GM19324 (cell line): ENCODE data around the gene SHISAL1.
"Not testable (repeated sequence)": the region's sequence is repeated elsewhere in the genome, so short reads cannot be mapped to it uniquely, and the experiment has no call there.

Experiments
- ATAC-seq: cut with Tn5 transposase; IDR thresholded peaks from one replicate; pipeline ENCODE4 v1.9.1; 2021; ENCODE audit warnings: mild to moderate bottlenecking, moderate library complexity; ENCODE audit not compliant: unreplicated experiment, low FRiP score

The SHISAL1 gene

GRCh38 chr22:44329179-44329796, 16.5 kb upstream of the SHISAL1 start:
- peak; percentile 61 for ATAC-seq

GRCh38 chr22:44328762-44329161, 16.0 kb upstream of the SHISAL1 start:
- no peak for ATAC-seq

DNA sequence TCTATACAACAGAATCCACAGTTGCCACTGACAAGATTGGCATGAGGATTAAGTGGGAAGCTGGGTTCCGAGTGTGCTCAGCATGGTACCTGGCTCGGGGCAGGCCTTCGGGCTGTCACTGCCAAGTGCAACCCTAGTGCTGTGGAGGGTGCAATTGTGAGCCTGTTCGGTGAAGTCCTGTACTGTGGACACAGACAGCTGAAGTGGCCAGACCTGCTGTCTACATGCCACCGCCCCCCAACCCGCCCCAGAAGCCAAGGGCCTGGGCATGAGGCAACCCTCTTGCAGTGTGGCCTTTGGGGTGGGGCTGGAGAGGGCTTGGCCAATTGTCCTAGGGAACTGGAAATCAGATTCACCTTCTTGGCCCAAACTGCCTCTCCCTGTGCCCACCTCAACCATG, 15.6 kb upstream of the SHISAL1 start:
- no peak for ATAC-seq

DNA sequence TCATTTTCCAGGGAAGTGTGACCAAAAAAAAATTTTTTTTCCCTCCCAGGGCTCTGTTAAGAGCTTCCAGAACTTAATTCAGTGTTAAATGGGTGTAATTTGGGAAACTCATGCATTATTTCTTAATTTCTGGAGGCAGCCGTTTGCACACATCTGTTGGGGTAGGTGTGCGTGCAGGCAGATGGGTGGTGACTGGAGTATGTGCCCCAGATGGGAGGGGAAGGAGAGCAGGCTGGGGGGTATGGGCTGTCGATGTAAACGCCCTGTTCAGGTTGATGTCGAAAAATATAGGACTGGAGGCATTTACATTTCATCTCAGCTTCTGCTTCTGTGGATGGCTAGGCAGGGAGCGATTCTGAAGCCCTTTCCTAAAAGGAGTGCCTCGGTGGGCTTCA, 13.7 kb upstream of the SHISAL1 start:
- ATAC-seq = no peak

GRCh38 chr22:44325718-44326490, 13.2 kb upstream of the SHISAL1 start:
- ATAC-seq = no peak

DNA sequence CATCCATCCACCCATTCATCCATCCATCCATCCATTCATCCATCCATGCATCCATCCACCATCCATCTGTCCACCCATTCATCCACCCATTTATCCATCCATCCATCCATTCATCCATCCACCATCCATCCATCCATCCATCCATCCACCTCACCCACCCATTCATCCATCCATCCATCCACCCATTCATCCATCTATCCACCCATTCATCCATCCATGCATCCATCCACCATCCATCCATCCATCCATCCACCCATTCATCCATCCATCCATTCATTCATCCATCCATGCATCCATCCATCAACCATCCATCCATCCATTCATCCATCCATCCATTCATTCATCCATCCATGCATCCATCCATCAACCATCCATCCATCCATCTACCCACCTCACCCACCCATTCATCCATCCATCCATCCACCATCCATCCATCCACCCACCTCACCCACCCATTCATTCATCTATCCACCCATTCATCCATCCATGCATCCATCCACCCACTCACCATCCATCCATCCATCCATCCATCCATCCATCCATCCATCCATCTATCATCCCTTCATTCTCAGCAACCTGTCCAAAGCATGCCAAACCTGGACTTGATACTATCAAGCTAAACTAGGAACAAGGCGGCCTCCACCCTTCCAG, 10.5 kb upstream of the SHISAL1 start:
- ATAC-seq = not testable (repeated sequence)

DNA sequence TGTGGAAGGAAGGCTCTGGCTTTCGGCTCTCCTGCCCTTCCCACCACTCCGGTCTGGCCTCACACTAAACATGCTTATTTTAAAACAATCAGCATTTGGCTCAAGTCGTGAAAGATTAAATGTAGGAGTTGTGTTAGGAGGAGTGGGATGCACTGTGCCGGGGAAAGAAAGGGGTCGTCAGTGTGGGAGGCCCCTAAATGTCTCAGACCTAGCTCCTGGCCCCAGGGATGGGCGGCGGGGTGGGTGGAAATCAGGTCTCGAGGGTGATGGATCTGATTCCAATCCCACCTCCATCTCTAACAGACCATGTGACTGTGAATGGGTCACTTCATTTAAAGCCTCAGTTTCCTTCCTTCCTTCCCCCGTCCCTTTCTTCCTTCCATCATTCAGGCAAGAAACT, 6.9 kb upstream of the SHISAL1 start:
- no peak for ATAC-seq

DNA sequence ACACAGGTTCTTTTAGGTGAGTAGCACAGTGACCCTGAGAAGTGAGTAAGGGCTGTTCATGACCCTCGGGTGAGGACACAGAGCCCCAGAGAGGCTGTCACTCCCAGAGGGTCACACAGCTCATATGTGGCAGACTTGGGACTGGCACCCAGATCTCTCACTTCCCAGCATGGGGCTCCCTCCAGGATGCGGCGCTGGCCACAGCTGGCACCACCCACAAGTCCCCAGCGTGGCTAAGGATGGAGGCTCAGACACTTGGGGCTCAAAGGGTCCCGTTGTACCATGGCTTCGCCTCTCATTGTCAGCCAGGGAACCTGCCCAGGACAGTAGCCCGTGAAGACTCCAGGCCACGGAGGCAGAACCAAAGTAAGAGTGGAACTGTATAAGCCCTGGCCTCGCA, 6.0 kb upstream of the SHISAL1 start:
- no peak for ATAC-seq

GRCh38 chr22:44317886-44318637, 5.3 kb upstream of the SHISAL1 start:
- no peak for ATAC-seq

- no peak for ATAC-seq
Observed at GRCh38 chr22:44317123-44317444, 4.3 kb upstream of the SHISAL1 start.

GRCh38 chr22:44316393-44317122, 3.8 kb upstream of the SHISAL1 start:
- ATAC-seq = no peak

DNA sequence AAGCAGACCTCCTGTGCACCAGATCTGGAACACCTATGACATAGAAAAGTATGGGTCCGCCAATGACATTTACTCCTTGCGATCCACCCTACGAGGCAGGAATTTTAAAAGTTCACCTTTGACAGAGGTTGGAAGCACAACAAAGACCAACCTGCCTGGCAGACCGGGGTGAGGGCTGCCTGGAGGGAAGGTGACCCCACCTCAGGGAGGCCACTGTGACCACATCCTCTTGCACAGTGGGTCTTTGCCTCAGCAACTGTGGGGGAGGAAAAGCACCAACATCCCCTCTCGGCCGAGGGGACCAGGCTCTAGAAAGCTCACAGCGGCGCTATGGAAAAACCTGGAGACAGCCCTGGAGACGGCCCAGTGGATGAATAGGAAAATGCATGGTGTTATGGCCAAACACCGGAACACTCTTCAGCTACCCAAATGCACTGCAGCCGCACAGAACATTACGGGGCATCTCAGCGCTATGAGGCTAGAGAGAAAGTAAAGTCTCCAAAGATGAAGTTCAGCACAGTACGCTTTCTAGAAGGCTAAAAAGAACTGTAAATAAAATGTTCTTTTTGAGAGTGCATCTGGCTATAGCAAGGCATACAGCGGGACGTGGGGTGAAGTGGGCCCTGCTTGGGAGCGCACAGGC, 1.8 kb upstream of the SHISAL1 start:
- no peak for ATAC-seq

- no peak for ATAC-seq
Observed at GRCh38 chr22:44313385-44314006, 745 bp upstream of the SHISAL1 start.

DNA sequence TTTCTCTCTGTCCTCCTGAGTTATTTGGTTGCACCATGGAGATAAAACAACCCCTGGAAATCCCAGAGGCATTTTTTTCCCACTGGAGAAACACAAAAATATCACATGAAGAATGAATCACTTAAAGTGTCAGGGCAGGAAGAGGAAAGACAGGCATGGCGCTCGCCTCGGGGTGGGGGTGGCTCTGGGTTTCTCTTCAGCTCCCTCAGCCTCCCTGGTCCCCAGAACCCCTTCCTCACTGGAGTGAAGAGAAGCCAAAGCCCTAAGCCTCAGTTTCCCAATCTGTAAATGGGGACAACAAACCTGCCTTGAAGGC, 938 bp downstream of the SHISAL1 start:
- no peak for ATAC-seq

- ATAC-seq = no peak
Observed at GRCh38 chr22:44311104-44311854, 1.5 kb downstream of the SHISAL1 start.

- ATAC-seq = no peak
Observed at GRCh38 chr22:44309647-44310046, 3.1 kb downstream of the SHISAL1 start.

DNA sequence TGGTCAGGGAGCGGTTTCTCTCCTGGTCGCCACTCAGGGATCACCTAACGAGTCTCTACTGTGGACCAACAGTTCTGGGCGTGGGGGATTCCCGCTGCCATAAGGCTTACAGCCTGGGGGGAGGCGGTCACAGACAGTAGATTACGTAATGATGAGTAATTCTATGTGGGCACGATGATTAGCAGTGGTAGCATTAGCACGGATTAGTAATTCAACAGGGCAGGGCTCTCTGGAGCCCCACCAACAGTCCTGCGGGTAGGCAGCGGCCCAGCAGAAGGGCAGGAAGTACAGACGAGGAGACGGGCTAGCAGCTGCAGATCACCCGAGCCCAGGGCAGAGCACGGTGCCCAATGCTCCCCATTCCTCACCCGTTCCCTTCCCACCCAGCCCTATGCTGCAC, 3.6 kb downstream of the SHISAL1 start:
- ATAC-seq = no peak

- no peak for ATAC-seq
Observed at GRCh38 chr22:44307509-44308169, 5.1 kb downstream of the SHISAL1 start.

DNA sequence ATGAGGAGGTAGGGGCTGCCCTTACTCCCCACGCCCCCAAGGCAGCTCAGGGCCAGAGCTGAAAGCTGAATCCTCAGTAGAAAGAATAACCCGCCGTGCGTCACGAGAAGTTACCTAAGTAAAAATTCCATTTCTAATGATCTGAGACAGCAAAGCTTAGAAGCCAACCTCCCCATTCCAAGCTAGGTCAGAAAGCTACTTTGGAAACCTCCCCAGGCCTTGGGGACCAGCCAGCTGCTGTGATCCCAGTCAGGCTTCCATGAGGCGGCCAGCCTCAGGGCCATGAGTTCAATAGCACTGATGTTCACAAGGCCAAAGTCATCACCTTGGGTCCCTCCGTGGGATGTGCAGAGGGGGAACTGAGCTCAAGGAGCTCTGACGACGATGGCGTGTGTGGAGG, 6.9 kb downstream of the SHISAL1 start:
- no peak for ATAC-seq
